DLD1 (cell line): ENCODE measurements around the gene HECW1.
"Not testable (repeated sequence)": the region's sequence is repeated elsewhere in the genome, so short reads cannot be mapped to it uniquely, and the experiment has no call there.

Experiments used
- in situ Hi-C: cut with HindIII; loops from 2 replicates; pipeline ENCODE4 v1.10.0; 2017; ENCODE audit warnings: low sequenced_read_pairs

The HECW1 gene

DNA sequence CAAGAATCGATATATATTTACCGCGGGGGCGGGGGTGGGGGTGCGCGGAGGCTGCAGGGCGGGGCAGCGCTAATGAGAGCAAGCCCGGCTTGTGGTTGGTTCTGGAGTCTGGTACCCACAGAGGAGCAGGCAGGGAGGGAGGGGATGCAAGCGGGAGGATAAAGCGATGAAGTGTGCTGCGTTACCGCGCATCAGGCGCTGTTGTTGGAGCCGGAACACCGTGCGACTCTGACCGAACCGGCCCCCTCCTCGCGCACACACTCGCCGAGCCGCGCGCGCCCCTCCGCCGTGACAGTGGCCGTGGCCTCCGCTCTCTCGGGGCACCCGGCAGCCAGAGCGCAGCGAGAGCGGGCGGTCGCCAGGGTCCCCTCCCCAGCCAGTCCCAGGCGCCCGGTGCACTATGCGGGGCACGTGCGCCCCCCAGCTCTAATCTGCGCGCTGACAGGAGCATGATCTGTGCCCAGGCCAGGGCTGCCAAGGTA, at the start of gene HECW1:
Gene HECW1 (plus strand): TSS at position 189 of the 482 bp plus-strand sequence. CDS start 131,259 bp downstream, outside the sequence.
- in situ Hi-C loops = no loop called here

DNA sequence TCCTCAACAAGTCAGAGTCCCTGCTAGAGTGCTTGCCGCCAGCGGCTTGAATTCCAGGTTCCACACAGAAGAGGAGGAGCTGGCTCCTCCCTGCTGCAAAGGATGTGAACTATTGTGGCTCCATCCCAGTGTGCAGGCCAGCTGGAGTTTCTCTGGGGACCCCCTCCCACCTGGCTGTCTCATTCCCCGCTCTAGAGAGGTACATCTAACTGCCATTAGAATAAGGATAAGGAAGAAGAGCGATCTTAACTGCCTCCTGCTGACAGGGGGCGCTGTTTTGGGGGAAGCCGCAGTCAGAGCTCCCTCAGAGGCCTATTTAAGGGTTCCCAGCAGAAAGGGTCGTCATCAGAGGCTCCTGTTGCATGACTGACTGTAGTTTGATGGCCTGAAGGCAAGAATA, 40.8 kb upstream of the HECW1 start:
- in situ Hi-C loops = no loop called here

DNA sequence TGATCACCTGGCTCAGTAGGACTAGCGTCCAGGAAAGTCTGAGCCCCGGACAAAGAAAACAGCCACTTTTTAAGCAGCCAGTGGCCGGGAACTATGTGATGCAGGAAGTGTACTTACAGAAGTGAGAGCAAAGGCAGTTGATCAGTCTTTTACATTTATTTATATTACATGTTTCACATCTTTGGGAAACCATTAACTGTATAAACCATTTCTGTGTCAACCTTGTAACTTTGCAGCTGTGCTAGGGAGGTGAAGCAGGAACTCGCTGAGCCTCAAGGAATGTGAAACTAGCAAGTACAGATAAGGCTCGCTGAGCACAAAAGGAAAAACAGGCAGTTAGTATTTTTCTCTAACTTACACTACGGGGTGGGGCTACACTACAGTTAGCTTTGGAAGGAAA, 39.9 kb upstream of the HECW1 start:
- in situ Hi-C loops = no loop called here

DNA sequence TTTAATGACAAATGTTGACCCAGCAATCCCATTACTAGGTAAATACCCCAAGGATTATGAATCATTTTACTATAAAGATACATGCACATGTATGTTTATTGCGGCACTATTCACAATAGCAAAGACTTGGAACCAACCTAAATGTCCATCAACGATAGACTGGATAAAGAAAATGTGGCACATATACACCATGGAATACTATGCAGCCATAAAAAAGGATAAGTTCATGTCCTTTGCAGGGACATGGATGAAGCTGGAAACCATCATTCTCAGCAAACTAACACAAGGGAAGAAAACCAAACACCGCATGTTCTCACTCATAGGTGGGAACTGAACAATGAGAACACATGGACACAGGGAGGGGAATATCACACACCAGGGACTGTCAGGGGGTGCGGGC, 38.6 kb upstream of the HECW1 start:
- in situ Hi-C loops = not testable (repeated sequence)

DNA sequence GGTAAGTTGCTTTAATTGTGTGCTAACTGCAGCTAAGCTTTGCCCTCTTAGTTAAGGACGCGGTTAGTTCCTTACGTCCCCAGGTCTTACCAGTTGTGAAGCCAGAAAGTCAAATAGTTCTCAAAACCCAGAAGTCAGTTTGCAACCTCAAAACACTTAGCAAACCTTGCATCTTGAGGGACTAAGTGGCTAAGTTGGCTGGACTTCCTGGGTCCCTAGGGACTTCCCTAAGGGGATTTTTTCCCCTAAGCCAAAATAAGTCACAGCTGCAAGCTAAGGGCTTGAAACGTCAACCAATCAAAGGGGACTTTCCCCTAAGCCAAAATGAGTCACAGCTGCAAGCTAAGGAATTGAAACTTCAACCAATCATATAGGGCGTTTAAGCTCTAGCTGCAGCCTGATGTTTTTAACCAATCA, 36.2 kb upstream of the HECW1 start:
- in situ Hi-C loops = no loop called here

DNA sequence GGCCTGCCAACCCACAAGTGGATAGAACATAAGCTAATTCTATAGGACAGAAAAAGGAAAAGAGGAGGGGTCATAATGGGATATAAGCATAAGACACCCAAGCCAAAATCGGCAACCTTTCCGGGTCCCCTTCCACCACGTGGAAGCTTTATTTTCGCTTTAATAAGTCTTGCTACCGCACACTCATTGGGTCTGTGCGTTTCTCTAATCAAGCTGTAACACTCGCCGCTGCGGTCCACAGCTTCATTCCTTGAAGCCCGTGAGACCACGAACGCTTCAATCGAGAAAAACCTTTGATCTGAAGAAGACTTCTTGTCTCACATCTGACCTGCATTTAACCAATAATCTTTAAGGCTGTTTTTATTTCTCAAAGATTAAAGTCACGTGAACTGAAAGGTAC, 35.8 kb upstream of the HECW1 start:
- in situ Hi-C loops = no loop called here

DNA sequence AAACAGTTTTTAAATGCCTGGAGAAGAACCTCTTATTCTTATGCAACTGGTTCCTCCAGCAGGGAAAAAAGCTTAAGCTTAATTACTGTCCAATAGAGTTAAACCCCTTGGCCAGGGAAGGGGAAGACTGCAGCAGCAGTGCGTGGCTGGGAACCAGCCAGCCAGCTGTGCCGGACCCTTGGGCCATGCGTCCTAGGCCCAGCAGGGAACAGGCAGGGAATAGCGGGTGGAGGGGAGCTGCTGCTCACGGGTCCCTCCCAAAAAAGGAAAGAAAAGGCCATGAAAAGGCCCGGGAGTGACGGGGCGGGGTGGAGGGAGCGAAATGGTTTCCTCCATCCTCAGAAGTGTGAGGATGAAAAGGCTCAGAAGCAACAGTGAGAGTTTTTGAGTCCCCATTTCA, 35.2 kb upstream of the HECW1 start:
- in situ Hi-C loops = no loop called here

DNA sequence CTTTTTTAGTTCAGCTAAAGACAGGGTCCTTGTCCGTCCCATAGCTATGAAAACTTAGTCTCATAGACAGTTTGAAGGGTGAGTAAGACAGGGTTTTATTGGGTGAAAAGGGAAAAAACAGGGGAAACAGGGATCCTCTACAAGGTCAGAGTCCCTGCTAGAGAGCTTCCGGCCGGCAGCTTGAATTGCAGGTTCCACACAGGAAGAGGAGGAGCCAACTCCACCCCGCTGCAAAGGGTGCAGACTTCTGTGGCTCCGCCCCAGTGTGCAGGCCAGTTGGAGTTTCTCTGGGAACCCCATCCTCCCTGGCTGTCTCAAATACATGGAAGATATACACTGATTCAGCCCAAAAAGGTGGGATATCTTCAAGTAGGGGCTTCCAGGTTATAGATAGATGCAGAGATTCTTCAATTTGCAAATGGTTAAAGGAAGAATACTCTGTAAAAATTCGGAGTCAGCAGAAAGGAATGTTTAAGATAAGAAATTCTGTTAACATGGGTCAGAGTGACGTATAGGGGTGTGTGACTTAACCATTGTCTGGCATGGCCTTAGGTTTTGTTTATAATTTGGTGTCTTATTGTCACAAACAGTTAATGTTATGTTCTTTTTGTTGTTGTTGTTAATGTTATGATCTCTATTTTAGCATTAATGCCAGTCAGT, 34.6 kb upstream of the HECW1 start:
- in situ Hi-C loops = no loop called here

DNA sequence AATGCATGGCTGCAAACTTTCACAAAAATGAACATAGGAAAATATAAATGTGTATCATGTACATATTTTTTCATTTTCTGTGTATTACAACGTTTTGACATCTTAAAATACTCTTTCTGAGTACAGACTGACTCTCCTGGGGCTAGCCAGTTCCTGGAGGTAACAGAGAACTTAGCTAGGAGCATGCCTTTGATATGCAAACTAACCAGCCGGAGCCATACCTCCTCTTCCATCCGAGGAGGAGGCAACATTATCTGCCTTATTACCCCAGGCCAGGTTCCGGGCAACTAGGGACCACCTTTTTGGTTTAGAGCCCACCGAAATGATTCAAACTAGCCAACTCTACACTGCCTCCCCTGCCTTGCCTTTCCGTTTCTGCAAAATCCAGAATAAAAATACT, 33.7 kb upstream of the HECW1 start:
- in situ Hi-C loops = no loop called here

DNA sequence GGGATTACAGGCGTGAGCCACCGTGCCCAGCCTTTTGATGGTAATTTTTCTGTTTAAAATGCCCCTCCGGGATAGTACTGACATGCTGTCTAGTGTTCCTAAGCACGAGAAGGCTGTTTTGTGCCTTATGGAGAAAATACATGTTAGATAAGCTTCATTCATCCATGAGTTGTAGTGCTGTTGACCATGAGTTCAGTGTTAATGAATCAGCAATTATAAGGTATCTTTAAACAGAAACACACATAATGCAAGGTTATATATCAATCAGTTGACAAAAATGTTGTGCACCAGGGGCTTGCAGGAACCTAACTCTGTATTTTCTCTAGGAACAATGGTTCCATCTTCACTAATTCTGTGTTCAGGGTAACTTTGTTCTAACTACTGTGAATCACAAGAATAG, 30.8 kb upstream of the HECW1 start:
- in situ Hi-C loops = no loop called here

DNA sequence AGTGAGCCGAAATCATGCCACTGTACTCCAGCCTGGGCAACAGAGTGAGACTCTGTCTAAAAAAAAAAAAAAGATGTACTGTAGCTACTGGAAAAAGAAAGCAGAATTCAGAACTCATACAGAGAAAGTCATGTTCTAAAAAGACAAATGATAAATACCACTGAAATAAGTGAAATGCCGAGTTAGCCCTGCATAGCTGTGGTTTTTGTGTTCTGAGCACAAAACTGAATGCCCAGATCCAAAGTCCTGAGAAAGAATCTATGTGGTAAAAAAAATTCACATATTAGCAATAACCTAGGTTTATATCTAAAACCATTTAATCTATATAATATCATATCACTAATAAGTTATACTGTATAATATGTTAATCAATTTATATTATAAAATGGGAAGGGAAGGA, 29.3 kb upstream of the HECW1 start:
- in situ Hi-C loops = no loop called here

DNA sequence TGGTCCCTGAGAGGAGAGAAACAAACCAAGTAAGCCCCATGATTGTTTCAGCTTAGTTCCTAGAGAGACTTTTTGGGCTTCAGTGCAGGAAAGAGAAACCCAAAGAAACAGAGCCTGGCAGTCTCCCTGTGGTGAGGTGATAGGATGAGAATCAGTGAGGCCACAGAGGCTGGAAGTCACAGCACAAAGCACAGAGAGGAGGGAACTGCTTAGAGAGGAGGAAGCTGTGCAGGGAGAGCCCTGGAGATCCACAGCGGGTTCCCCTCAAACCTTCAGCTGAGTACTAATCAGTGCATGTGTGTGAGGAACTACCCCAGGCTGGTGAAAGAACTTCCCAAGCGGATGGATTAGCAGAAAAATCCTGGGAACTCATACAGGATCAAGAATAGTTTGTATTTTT, 27.4 kb upstream of the HECW1 start:
- in situ Hi-C loops = no loop called here

DNA sequence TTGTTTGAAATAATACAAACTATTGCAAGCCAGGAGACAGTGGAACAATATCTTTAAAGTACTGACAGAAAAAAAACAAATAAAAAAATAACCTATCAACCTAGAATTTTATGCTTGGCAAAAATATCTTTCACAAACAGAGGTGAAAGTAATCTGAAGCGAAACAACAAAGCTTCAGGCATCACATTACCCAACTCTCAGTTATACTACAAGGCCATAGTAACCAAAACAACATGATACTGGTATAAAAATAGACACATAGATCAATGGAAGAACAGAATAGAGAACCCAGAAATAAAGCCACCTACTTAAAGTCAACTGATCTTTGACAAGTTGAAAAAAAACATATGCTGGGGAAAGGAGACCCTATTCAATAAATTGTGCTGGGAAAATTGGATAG, 26.5 kb upstream of the HECW1 start:
- in situ Hi-C loops = no loop called here

DNA sequence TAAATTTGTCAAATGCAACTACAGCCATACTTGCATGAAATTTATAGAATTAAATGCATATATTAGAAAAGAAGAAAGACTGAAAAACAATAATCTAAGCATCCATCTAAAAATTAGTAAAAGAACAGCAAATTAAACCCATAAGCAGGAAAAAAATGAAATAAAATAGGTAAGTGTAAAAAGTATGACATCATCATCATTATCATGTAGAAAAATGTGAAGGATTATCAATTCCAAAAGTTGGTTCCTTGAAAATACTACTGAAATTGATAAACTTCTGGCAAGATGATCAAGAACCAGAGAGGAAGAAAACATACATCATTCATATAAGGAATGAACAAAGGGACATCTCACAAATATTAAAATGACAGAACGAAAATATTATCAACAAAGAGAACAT, 19.6 kb upstream of the HECW1 start:
- in situ Hi-C loops = no loop called here

DNA sequence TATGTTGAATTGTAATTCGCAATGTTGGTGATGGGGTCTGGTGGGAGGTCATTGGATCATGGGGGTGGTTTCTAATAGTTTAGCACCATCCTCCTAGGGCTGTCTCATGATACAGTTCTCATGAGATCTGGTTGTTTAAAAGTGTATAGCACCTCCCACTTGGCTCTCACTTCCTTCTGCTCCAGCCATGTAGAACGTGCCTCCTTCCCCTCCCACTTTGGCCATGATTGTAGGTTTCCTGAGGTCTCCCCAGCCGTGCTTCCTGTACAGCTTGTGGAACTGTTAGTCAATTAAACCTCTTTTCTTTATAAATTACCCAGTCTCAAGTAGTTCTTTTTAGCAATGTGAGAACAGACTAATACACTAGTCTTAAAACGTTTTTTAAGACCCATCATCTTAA, 15.6 kb upstream of the HECW1 start:
- in situ Hi-C loops = no loop called here

DNA sequence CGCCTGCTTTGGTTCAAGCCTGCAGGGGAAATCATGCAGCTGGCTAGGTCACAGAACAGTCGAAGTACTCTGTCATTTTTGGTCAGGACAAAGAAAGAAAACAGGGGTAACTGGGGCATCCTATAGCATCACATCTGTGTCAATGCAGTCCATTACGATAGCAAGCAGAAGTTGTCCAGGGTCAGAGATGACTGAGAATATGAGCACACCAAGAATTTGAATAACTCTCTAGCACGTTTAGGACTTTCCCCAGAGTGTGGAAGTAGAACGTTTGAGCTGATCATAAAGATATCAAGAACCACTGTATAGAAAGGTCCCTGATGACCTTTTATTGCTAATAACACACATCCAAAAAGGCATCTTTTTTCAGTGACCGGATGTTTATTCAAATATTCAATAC, 12.7 kb upstream of the HECW1 start:
- in situ Hi-C loops = no loop called here

DNA sequence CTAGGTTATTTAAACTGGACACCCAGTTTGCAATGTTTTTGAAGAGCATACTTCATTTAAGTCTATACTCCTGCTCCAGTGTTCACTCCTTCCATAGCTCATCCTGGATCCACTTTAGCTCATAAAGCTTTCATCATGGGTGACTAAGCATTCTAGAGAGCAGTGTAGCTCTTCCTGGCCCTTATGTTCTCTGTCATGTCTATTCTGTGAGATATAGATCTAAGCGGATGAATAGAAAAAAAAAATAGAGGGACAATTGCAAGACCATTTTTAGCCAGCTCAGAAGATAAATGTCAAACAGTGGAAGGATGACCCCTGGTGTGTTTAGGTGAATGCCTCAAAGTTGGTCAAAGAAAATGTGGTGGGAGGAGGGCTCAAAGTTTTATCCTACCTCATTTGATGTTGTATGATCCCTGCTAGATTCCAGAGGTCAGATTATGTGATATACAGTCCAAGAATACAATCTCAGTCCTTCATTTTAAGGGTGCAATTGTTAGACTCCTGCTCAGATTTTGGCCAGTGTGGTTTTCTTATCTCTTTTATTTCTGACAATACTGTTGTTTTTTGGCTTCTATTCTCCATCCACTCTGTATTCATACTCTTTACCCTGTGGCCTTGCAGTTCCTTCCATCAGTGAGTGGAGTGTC, 7.5 kb upstream of the HECW1 start:
- in situ Hi-C loops = no loop called here

DNA sequence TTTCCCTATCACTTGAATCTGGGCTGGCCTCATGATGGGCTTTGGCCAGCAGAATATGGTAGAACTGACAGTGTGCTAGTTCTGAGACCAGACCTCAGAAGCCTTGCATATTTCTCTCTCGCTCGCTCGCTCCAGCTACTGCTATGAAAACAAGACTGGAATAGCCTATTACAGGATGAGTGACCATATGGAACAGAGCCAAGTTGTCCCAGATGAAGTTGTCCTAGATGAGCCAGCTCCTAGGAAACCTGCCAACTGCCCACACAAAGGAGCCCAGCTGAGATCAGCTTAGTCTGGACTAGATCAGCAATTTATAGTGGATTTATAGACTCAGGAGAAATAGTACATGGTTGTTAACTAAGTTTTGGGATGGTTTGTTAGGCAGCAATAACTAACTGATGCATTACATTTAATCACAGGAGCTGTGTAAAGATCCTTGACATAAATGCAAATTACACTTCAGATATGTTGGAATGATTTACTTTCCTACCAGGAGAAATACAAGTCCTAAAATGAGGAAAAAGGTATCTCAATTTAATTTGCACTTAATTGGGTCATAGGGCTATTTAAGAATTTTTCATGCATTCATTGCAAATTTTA, 6.8 kb upstream of the HECW1 start:
- in situ Hi-C loops = no loop called here

DNA sequence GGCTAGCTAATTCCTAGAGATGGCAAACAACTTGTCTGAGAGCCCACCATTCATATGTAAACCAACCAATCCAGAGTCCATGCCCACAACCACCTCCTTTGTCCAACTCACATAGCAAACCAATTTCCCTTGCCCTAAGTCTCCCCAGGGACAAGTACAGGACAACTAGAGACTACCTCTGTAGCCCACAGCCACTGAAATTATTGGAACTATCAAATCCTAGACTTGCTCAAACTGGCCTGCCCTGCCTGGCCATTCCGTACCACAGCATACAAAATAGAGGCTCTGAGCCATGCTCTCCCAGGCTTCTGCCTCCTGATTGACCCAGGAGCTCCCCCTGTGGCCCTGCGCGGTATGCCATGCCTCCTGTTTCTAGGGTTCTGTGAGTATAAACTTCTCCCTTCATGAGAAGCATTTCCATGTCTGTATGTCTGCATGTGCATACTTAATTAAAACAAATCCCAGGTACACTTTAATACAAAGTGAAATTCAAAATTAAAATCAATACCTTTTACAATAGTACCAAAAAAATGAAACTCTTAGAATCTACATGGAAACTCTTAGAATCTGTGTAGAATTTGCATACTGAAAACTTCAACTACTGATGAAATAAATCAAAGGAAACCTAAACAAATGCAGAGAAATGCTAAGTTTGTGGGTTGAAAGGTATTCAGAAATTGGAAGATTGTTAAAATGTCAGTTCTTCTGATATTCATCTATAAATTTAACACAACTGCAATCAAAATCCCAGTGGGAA, 4.0 kb upstream of the HECW1 start:
- in situ Hi-C loops = no loop called here

DNA sequence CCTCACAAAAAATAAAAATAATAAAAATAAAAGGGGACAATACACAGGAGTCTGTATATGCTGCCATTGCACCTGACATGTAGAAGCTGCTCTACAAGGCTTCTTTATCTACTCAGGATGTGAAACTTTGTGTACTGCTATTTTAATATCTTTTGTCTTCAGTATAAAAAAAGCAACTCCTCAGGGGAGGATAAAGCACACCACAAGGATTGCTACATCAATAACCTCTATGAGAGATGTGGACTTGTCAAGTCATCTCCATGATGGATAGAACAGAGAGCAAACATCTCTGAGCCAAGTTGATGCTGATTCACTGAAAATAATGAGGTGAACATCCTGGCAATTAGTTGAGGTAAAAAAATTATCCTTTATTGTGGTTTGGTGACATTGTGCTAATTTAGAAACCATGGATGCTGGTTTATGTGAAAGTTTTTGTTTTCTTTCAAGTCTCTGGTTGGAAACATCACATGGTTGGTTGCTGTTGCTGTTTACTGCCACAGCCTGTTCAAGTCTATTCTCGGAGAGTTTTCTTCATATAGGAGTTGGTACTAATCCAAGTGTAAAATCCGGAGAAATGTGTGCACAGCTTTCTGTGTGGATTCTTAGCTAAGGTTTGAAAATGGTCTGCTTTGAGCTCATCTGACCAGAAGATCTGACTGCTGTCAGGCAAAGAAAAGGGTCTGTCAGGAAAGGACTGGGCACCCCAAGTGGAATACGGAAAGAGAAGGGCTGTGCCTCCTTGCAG, 1.5 kb upstream of the HECW1 start:
- in situ Hi-C loops = no loop called here
